ENCODE measurements around the gene PRDM4.

DNA sequence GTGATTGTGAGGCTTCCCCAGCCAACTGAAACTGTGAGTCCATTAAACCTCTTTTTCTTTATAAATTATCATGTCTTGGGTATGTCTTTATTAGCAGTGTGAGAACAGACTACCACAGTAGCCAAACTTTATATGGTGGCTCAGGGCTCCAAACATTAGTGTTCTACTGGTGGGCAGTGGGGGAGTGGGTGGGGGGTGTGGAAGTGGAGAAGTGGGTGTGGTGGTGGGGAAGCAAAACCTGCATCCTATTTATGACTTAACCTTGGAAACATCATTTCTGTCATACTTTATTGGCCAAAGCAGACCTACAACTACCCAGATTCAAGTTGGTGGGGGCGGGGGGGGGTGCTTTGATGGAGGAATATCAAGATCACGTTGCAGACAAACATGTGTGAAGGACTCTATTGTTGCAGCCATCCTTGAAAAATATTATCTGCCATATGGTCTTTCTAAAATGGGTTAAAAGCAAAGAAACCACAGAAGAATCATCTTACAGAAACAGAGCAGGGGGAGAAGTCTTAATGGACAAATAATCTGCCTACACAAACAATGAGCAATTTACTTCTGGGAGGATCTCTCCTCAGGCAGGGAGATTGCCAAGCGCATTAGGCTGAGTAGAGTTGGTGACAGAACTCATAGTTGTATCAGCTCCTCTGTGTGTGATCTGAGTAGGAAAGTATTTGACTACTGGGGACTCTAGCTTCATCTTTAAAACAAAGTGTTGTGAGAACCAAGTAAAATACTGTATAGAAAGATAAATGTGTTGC, 76.7 kb downstream of the PRDM4 start:
- no peak for TF ChIP-seq GATA3 (IDR thresholded peaks at IDR 0.05; ENCODE audit: low read depth, low read length)
- TF ChIP-seq GATA2 (IDR thresholded peaks at IDR 0.05; ENCODE audit: low read depth, low read length): no peak

All from SH-SY5Y (cell line).